HG03039 (cell line): Measurements from ENCODE around the gene CCND2.

Experiments
- ATAC-seq: cut with Tn5 transposase; IDR thresholded peaks from one replicate; pipeline ENCODE4 v1.9.1; 2021; ENCODE audit warnings: mild to moderate bottlenecking, moderate library complexity; ENCODE audit not compliant: unreplicated experiment

CCND2 gene

GRCh38 chr12:4256043-4256826, 17.3 kb upstream of the CCND2 start:
- no peak for ATAC-seq

- ATAC-seq, result no peak
Measured at GRCh38 chr12:4257442-4257841, 16.1 kb upstream of the CCND2 start.

DNA sequence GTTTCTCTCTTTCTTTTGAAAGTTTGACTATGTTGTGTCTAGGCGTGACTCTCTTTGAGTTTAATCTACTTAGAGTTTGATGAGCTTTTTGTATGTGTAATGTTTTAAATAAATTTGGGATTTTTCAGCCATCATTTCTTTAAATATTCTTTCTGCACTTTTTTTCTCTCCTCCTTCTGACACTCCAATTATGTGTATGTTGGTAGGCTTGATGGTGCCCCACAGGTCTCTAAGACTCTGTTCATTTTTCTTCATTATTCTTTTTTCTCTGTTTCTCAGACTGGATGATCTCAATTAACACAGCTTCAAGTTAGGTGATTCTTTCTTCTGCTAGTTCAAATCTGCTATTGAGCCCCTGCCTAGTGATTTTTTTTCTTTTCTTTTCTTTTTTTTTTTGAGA, 14.5 kb upstream of the CCND2 start:
- ATAC-seq, result no peak

DNA sequence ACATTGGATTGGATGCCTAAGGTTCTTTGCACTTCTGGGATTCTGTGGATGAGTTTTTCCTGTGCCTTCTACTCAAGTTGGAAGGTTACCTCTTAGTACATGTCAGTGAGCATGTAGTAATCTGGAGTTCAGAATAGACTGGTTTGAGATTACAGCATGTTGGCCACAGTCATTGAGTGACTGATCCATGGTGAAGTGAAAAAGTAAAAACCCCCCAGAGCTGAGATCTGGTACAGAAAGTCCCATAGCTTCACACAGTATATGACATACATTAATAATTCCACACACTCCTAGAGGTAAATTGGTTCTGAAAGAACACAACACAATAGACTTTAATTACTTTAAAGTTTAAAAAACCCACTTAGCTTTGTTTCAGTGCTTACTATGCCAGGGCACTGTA, 11.9 kb upstream of the CCND2 start:
- ATAC-seq, result peak; percentile 70

GRCh38 chr12:4265280-4265679, 8.3 kb upstream of the CCND2 start:
- no peak for ATAC-seq

DNA sequence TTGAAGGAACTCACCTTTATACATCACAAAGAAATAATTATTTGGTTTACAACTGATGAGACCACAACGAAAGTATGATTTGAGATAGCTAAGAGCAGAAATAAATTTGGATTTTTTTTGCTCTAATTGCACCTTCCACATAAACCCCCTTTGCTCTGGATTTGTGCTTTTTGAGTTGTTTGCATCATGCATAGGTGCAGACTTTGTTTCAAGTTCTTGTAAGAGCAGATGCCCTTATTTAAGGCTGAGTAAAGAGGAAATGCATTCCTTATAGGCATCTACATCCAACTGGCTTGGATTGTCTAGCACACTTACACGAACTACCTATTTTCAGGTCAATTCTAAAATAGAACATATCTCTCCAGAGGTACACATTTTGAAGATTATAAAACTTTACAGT, 6.6 kb upstream of the CCND2 start:
- no peak for ATAC-seq

GRCh38 chr12:4267704-4268328, 5.7 kb upstream of the CCND2 start:
- ATAC-seq, result no peak

GRCh38 chr12:4268329-4269181, 5.0 kb upstream of the CCND2 start:
- no peak for ATAC-seq

DNA sequence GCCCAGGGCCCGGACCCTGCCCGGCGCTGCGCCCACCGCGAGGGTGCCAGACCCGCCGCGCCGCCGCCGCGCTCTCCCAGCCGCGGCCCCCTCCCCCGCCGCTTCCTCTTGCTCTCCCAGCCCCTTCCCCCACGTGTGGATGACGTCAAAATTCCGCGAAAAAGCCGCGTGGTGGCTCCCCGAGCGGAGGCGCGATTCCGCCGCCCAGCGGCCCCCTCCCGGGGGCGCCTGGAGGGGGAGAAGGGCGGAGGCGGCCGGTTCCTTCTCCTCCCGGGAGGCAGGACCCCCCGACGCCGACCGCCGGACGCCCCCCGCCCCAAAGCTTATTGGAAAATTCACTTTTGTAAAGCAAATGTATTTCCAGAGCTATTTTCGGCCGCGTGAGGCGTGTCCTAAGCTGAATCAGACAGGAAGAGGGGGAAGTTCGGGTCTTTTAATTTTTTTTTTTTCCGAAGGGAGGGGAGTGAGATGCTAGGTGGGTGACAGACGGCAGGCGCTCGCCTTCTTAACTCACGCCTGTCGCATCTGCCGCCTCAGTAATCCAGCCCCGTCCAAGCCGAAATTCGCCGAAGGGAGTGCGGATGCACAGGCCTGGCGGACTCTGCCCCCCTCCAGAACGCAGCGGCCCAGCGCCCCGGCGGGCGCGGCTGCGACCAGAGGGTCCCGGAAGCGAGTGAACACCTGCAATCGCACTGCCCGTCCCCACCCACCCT, 4.1 kb upstream of the CCND2 start:
- no peak for ATAC-seq

GRCh38 chr12:4270016-4270830, 3.3 kb upstream of the CCND2 start:
- ATAC-seq, result no peak

- ATAC-seq, result no peak
Measured at GRCh38 chr12:4270831-4271716, 2.5 kb upstream of the CCND2 start.

DNA sequence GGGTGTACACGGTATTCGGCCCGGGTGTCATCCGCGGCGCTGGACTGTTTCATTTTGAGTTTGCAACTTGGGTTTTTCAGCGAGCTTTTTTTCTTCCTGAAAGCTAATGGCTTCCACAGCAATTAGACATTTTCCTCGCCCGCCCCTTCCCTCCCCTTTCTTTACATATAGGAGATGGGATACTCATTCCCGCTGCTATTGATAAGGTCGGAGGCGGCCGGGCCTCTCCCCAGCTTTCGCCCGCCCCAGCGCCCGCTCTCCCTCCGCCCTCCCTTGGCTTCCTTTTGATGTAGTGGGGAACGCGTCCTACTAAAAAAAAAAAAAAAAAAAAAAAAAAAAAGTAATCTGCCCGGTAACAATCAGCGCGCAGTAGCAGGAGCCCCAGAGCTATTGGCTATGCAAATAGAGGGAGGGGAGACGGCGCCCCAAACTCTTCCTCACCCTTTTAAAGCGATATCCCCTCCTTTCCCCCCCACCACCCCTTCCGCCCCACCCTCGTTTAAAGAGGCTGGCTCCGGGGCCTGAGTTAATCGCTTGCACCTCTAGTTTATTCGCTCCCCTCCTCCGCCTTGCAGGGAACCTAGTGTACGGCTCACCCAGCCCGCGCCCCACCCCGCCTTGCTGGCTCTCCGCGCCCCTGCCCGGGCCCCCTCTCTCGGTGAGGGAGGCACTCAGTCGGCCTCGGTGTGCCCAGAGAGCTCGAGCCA, 1.7 kb upstream of the CCND2 start:
- no peak for ATAC-seq

DNA sequence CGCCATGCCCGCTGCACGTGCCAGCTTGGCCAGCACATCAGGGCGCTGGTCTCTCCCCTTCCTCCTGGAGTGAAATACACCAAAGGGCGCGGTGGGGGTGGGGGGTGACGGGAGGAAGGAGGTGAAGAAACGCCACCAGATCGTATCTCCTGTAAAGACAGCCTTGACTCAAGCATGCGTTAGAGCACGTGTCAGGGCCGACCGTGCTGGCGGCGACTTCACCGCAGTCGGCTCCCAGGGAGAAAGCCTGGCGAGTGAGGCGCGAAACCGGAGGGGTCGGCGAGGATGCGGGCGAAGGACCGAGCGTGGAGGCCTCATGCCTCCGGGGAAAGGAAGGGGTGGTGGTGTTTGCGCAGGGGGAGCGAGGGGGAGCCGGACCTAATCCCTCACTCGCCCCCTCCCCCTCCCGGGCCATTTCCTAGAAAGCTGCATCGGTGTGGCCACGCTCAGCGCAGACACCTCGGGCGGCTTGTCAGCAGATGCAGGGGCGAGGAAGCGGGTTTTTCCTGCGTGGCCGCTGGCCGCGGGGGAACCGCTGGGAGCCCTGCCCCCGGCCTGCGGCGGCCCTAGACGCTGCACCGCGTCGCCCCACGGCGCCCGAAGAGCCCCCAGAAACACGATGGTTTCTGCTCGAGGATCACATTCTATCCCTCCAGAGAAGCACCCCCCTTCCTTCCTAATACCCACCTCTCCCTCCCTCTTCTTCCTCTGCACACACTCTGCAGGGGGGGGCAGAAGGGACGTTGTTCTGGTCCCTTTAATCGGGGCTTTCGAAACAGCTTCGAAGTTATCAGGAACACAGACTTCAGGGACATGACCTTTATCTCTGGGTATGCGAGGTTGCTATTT, 914 bp upstream of the CCND2 start:
- ATAC-seq, result no peak

DNA sequence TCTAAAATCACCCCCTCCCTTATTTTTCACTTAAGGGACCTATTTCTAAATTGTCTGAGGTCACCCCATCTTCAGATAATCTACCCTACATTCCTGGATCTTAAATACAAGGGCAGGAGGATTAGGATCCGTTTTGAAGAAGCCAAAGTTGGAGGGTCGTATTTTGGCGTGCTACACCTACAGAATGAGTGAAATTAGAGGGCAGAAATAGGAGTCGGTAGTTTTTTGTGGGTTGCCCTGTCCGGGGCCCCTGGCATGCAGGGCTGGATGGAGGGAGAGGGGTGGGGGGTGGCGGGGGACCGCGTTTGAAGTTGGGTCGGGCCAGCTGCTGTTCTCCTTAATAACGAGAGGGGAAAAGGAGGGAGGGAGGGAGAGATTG, 300 bp upstream of the CCND2 start:
- ATAC-seq, result no peak

DNA sequence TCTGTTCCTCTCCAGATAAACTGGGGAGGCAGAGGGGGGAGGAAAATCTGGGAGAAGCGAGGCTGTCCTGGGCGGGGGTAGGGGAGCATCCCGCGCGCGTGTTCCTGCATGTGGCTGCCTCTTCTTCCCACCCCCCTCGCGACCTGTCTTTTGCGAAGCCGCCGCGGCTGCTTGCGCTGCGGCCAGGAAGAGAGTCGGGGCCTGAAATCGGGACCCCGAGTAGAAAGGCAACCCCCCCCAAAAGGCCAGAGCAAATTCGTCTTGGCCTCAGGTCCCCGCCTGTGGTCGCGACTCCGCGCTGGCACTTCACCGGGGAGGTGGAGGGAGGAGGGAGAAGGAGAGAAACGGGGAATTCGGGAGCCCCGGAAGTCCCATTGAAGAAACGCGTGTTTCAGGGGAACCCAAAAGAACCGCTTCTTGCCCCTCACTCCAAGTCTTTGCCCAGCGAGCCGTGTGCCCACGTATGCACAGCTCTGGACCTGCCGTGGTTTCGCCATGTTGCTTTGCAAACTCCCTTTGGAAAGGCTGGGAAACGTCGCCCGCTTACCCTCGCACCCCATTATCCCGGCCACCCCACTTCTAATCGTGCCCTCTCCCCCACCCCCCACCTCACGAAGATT, 944 bp downstream of the CCND2 start:
- ATAC-seq, result no peak

DNA sequence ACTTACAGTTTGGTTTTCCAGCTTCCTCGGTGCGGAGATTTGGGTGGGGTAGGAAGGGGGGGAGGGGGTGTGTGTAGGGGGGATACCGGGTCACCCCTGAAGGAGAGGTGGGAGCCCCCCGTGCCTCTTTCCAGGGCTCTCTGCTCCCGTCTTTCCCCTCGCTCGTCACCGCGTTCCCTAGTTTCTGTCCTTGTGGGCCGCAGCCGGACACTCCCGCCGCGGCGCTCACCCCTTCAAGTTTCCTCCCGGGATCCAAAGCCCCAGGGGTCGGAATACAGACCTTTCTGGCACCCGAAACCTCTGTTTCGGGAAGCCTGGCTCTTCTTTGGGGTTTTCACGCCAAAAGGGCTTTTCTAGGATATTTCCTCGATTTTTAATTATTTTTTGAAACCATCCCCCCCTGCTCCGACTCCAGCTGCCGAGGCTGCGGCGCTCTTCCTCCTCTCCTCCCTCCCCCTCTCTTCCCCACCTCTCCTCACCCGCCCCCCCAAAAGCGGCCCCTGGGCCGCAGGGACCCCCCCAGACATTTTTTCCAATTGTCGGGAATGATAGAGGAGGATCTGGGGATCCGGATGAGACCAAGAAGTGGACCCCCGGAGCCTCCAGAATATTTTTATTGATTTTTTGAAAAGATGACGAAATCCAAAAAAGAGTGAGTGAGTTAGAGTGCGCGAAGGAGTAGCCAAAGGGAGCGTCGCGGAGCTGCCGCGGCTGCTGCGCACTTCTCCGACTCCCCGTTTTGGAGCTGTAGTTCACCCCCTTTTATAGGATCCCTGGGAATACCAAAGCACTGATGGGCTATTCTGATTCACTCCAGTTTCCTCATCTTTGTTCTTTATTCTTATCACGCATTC, 1.7 kb downstream of the CCND2 start:
- ATAC-seq, result no peak
